Neural progenitor cell (in vitro differentiated cells): ENCODE data around the gene TMEM117.

Source experiments
- CTCF ChIP-seq: fragments of 200-600 bp; sonication (generic); IDR thresholded peaks from 2 replicates; pipeline ENCODE4 v1.5.1; 2017; ENCODE audit warnings: antibody characterized with exemption, mild to moderate bottlenecking
- EZH2 ChIP-seq: fragments of 200-600 bp; sonication (generic); IDR thresholded peaks from 2 replicates; pipeline ENCODE4 v1.6.1; 2017; ENCODE audit warnings: antibody characterized with exemption, mild to moderate bottlenecking, moderate library complexity

DNA sequence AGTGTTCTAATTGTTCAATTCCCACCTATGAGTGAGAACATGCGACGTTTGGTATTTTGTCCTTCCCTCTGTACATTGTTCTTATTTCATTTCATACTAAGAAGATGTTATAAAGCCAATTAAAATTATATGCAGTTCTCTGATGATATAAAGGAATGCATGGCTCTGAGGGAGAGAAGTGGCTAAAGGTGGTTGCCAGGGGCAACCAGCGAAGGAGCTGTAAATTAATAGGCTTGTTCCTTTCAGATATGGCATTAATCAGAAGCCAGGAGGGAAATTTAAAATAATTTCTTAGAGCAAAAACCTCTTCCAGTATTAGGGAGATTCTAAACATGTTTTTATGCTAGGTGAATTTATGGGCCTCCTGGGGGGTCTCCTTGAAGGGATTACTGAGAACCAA is 227.8 kb downstream of the TMEM117 start:
- TF ChIP-seq EZH2 (no peak), CTCF (no peak)
